Amniotic epithelial cell (primary cell): Measurements from ENCODE around the gene TRIP10.
A peak's percentile ranks its signal among the peaks of the same experiment; 100 is the strongest.
"Not testable (repeated sequence)": the region's sequence is repeated elsewhere in the genome, so short reads cannot be mapped to it uniquely, and the experiment has no call there.

Experiments used
- DNase-seq: peaks from one replicate; pipeline ENCODE4 v3.0.0-alpha.2; 2010; ENCODE audit warnings: low read depth

TRIP10 gene, protein sequence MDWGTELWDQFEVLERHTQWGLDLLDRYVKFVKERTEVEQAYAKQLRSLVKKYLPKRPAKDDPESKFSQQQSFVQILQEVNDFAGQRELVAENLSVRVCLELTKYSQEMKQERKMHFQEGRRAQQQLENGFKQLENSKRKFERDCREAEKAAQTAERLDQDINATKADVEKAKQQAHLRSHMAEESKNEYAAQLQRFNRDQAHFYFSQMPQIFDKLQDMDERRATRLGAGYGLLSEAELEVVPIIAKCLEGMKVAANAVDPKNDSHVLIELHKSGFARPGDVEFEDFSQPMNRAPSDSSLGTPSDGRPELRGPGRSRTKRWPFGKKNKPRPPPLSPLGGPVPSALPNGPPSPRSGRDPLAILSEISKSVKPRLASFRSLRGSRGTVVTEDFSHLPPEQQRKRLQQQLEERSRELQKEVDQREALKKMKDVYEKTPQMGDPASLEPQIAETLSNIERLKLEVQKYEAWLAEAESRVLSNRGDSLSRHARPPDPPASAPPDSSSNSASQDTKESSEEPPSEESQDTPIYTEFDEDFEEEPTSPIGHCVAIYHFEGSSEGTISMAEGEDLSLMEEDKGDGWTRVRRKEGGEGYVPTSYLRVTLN

DNA sequence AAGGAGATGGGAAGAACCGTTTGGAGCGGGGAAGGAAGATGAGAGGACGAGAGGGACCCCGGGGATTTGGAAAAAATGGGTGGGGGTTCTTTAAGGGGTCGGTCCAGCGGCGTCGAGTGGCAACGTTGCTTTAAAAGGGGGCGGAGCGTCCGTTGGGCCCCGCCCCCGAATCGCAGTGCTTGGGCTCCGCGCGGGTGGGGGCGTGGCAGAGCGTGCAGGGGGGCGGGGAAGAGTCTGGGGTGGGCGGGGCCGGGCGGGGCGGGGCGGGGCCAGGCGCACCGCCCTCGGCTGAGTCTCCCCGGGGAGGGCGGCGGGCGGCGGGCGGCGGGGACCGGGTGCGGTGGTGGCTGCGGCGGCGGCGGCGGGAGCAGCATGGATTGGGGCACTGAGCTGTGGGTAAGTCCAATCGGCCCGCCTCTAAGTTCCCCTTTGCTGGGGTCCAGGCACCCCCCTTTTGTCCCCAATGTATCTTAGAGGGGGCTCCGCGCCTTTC lies at the start of gene TRIP10:
TRIP10 (plus strand) TSS at position 291 of the 493 bp plus-strand sequence; CDS start at position 373, 82 bp downstream.
- DNase-seq = peak; percentile 63

DNA sequence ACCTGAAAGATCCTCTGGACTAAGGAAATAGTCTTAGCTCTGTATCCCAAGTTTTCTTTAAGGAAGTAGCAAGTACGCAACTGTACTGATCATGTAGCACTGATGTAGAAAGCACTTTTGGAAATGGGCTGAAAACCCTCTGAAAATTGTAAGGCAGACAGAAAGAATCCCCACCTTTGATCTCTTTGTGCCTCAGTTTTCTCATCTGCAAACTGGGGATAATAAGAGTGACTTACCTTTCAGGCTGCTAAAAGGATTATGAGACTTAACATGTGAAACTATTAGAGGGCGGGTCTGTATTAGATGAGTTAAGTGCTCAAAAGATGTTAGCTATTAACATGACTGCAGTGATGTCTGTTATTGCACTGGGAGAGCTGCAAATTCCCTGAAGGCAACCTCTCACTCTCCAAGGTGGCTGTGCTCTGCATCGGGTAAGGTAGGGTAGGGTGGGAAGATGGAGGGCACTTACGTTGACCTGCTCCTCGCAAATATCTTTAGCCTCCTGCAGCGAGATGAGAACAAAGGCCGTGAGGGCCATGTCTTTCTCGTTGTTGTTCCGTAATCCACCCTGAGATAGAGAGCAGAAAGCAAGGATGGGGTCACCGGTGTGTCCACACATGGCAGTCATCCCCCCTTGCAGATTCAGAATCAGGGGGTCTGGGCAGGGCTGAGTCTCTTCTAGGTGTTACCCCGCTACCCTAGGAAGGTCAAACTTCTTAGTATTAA lies 49.2 kb upstream of the TRIP10 start:
- DNase-seq = no peak

DNA sequence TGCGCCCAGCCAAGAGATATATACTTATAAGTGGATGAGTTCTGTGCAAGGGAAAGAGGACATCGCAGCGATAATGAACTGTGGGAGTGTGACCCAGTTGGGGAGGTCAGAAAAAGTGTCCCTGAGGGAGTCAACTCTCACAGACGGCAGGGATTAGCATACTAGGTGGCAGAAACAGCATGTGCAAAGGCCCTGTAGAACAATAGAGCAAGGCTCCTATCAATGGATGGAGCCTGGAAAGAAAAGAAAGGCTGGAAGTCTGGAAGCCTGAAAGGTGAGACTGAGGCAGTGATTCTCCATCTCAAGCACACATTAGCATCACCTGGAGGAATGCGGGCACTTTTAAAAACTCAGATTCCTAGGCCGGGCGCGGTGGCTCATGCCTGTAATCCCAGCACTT lies 48.1 kb upstream of the TRIP10 start:
- no peak for DNase-seq

DNA sequence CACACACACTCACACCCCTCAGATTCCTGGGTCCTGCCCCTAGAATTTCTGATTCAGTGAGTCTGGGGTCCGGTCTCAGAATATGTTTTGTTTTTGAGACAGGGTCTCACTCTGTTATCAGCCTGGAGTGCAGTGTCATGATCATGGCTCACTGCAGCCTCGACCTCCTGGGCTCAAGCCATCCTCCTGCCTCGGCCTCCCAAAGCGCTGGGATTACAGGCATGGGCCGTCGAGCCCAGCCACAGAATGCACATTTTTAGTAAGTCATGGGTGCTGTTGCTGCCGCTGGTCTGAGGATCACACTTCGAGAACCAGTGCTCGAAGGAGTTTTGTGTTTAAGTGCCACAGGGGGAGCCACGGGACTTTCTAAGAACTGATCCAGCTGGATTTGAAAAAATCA lies 47.5 kb upstream of the TRIP10 start:
- DNase-seq = no peak

DNA sequence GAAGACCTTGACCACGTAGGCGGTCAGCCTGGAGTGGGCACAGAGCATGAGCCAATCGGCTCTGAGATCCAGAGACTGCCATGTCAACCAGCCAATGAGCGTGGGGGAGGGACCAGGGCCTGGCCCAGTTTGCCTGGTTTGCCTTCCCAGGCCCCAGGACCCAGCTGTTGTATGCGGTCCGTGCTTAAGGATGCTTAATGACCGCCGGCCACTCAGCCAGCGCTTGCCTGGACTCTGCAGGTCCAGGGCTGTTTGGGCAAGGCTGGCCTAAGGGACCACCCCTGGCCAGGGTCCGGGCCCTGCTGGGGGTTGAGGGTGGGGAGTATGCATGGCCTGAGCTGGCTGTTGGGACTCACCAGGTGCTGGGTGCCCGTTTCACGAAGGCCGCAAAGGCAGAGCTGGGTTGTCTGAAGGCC lies 46.4 kb upstream of the TRIP10 start:
- DNase-seq = no peak

DNA sequence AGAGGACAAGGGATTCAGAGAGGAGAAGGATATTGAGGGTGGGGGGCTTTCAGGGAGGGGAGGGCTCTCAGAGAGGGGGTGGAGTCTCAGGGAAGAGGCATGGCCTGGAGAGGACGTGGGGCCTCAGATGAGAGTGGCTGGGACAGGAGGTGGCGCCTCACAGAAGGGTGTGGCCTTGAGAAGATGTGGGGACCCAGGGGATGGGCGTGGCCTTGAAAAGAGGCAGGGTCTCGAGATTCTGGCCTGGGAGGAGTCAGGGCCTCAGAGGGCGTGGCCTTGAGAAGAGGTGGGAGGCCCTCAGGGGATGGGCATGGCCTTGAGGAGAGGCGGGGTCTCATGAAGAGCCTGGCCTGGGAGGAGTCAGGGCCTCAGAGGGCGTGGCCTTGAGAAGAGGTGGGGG lies 45.8 kb upstream of the TRIP10 start:
- DNase-seq = no peak

DNA sequence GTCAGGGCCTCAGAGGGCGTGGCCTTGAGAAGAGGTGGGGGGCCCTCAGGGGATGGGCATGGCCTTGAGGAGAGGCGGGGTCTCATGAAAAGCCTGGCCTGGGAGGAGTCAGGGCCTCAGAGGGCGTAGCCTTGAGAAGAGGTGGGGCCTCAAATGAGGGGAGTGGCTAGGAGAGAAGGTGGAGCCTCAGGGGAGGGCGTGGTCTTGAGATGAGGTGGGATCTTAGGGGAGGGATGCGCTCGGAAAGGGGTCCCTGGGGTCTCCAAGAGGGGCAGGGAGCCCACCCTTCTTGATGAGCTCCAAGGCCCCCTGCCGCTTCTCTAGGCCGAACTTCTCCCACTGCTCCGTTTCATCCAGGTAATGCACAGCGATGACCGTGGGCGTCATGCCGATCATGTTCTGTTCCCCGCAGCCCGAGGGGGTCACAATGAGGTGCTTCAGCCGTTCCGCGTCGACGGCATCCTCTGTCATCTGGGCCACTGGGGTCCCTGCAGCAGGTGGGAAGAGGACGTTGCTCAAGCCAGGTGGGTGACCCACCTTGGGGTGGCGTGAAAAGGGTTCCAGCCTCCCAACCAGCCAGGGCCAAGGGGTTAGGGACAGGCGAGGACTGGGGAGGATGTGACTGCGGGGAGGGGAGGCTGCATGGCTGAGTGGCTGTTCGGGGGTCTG lies 45.2 kb upstream of the TRIP10 start:
- DNase-seq = peak; percentile 43

DNA sequence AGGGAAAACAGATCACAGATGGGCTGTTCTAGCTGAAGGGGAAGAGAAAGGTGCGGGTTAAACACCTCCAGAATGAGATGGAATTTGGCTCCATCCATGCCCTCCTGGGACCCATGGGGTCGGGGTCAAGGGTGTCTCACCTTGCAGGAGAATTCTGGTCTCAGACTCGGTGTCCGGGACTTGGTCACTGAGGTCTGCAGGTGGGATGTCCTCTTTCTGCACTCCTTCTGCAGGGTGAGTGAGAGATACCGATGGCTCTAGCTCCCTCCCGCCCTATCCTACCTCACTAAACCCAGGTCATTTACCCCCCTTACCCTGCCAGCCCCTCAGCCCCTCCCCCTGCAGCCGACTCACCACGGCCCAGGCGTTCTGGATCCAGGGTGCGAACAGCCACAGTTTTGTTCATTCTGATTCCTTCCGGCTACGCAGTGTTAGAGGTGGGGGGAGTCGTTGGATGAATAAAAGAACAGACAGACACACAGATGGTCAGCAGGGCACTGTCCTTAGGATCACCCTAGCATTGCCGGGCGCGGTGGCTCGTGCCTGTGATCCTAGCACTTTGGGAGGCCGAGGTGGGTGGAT lies 43.1 kb upstream of the TRIP10 start:
- no peak for DNase-seq

DNA sequence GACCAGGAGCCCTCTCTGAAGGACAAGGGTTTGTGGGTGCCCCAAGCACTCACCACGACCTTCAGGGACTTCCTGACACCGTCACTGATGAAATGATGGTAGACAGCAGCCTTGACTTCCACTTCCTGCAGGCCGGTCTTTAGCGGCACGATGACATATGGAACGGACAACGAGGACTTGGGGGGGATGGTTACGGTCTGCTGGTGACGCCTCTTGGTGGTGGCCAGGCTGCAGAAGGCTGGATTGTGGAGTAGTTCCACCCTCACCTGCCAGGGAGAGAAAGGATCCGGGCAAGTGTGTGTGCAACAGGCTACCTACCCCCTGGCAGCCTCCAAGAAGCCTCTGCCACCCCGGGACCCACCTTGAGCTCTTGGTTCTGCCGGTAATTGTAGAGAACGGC lies 42.2 kb upstream of the TRIP10 start:
- no peak for DNase-seq

DNA sequence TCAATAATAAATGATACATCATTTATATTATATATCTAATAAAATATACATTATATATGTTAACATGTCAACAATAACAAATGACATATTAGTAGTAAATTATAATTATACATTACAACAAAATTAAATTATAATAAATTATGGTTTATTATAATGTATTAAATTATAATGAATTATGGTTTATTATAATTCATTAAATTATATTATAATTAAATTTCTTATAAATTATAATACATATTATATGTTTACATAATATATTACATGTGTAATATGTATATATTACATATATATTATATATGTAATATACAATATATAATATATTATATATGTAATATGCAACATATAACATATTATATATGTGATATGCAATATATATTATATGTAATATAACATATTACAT lies 39.5 kb upstream of the TRIP10 start:
- no peak for DNase-seq

DNA sequence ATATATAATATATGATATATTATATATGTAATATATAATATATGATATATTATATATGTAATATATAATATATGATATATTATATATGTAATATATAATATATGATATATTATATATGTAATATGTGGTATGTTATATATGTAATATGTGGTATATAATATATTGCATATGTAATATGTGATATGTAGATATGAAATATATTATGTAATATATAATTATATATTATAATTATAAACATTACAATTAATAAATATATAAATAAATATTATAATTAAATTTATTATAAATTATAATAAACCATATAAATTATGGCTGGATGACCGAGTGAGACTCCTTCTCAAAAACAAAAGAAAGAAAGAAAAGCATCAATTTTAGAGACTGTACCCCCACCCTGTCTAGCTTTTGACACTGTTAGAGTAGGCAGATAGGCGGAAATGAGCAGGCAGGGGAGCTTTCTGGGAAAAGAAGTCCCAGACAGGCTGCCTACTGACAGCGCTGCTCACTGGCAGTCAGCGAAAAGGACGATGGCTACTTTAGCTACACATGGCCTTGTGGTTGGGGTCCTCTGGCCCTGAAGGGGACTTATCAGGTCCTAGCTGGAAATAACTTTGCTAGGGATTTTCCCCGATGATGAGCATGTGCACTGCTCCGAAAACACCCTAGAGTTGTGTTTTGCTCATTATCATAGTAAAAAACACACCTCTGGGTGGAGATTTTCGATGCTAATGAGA lies 38.7 kb upstream of the TRIP10 start:
- no peak for DNase-seq

DNA sequence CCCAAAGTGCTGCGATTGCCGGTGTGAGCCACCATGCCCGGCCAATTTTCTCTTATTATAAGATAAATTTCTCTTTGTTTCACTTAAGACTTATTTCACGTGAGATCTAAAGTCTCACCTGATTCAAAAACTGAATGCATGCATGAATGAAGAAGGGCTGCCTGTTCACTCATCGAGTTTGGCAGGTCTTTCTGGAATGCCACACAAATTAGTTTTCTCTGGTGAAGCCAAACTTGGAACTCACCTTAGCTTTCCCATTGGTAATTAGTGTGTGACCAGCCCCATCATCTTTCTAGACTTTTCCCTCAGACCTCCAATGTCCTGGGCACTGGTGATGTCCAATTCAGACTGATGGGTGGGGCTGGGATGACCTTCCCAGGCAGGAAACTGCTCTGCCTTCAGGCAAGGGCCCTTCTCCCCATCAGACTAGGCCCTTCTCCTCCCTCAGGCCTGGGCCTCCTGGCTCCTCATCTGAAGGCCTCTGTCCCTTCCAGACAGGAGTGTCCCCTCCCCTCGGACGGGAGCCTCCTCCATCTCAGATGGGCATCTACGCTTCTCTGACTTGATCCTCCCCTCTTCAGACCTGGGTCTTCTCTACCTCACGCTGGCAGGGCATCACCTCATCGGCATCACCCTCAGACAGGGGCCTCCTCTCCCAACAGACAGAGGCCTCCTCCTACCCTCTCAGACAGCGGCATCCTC lies 33.4 kb upstream of the TRIP10 start:
- no peak for DNase-seq

DNA sequence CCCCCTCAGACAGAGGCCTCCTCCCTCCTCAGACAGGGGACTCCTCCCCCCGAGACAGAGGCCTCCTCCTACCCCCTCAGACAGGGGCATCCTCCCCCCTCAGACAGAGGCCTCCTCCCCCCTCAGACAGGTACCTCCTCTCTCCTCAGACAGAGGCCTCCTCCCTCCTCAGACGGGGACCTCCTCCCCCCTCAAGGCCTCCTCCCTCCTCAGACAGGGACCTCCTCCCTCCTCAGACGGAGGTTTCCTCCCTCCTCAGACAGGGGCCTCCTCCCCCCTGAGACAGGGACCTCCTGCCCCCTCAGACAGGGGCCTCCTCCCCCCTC lies 32.9 kb upstream of the TRIP10 start:
- no peak for DNase-seq

DNA sequence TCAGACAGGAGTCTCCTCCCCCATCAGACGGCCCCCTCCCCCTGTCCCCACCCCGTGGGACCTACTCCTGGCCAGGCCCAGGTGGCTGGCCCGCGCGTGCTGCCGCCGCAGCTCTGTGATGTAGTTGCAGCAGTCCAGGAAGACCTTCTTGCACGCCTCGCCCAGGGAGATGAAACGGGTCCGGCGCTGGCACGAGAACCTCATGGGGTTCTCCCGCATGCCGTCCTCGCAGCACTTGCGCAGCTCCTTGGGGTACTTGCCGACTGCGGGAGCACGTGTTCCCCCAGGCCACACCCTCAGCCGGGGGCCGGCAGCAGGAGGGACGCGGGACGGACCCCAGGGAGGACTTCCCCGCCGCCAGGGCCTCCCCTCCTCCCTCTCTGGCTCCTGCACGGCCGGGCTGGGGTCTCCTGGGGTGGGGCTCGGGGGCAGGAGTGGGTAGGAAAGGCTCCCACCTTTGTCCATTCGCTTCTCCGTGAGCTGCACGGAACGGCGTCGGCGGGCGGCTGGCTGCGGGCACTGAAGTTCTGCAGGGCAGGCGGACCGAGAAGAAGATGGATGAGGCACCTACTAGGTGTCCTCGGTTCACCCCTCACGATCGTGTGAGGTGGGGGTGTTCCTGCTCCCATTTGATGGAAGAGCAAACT lies 32.3 kb upstream of the TRIP10 start:
- DNase-seq = no peak

DNA sequence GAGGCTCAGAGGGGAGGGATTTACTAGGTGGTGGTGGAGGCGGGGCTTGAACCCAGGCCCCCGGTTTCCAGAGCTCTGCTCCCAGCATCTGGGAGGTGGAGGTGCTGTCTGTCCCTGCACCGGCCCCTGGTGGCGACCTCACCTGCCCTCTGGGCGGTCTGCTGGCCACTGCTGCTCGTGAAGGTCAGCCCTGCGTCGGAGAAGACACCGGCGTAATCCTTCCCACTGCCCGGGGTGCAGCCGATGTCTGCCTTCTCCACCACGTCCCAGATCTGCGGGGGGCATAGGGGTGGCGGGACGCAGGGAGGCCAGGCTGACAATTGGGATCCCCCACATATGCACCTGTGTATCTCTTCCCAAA lies 31.8 kb upstream of the TRIP10 start:
- no peak for DNase-seq

DNA sequence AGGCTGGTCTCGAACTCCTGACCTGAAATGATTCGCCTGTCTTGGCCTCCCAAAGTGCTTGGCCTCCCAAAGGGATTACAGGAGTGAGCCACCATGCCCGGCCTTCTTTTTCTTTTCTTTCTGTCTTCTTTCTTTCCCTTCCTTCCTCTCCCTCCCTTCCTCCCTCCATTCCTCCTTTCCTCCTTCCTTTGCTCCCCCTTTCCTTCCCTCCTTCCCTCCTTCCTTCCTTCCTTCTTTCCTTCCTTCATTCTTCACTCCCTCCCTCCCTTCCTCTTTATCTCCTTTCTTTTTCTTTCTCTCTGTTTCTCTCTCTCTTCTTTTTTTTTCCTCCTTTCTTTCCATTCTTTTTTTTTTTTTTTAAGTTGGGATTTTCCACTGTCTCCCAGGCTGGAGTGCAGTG lies 31.1 kb upstream of the TRIP10 start:
- DNase-seq = no peak

DNA sequence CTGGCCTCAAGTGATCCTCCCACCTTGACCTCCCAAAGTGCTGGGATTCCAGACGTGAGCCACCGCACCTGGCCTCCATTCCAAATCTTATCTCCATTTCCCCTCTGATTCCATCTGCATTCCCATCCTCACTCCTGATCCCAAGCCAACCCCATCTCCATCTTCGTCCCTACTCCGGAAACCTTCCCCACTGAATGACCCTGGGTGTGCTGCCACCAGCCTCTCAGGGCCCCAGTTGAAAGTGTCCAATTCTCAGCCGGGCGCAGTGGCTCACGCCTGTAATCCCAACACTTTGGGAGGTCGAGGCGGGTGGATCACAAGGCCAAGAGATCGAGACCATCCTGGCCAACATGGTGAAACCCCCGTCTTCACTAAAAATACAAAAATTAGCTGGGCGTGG lies 30.6 kb upstream of the TRIP10 start:
- DNase-seq = not testable (repeated sequence)

DNA sequence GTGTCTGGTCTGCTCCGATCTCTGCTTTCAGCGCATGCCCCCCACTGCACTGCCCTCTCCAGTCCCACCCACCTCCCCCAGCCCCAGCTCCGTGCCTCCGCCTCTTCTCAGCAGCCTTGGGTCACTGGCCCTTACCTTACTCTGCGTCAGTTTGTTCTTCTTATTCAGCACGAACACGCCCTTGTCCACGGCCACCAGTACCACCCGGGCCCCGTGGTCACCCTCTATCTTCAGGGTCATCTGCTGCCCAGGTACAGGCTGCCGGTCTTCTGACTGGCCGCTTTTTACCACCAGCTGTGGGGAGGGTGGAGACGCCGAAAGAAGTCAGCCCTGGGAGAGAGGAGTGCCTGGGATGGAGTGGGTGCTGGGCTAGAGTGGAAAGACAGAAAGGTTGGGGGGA lies 29.9 kb upstream of the TRIP10 start:
- DNase-seq = no peak

DNA sequence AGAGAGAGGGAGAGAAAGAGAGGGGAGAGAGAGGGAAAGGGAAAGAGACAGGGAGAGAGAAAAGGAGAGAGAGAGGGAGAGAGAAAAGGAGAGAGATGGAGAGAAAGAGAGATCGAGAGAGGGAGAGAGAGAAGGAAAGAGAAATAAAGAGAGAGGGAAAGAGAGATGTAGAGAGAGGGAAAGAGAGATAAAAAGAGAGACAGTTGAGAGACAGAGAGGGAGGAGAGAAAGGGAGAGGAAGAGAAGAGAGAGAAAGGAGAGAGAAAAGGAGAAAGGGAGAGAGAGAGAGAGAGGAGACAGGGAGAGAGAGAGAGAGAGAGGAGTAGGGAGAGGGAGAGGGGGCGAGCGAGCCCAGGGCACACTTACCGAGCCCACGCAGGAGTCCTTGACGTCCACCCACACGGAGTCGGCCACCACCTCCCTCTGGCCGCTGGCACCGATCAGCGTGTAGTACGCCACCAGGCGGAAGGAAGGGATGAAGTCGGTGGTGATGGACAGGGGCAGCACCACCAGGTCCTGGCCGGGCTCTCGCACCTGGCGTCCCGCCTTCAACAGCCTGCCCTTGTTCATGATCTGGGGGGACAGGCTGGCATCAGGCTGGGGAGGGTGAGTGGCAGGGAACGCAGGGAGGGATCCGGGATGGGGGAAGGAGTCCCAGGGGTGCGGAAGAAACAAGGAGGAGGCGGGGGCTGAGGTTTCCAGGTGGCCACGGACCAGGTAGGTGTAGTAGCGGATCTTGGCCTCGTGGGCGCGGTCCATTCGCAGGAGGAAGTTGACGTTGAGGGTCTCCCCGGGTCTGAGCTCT lies 29.0 kb upstream of the TRIP10 start:
- DNase-seq = no peak

DNA sequence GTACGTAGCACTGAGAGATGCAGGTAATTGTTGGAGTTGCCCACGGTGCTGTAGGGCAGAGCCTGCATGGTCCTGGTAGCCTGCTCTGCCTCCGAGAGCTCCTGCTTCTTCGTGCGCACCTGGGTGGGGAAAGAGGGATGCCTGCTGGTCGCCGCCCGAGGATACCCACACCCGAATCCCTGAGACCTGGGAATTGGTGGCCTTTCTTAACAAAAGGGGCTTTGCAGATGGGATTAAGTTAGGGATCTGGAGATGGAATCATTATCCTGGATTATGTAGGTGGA lies 28.5 kb upstream of the TRIP10 start:
- no peak for DNase-seq
